Mesothelial cell of epicardium (in vitro differentiated cells): Measurements from ENCODE around the gene MYZAP. TPM values are rescaled to one million over a fixed set of nuclear protein-coding genes. Genes with fewer than 3 reads are reported as not detected.
A peak's percentile ranks its signal among the peaks of the same experiment; 100 is the strongest.

Source experiments
- DNase-seq, 2 experiments: peaks; one replicate each; pipeline ENCODE4 v3.0.0; 2021; ENCODE audit warnings: low spot score in 2 of 2; ENCODE audit not compliant: unreplicated experiment in 2 of 2
- H3K27ac Mint-ChIP-seq: 2 replicates; pipeline ENCODE4 v1.8.0; 2021; ENCODE audit warnings: mixed read lengths
- H3K27me3 Mint-ChIP-seq: 2 replicates; pipeline ENCODE4 v1.8.0; 2021; ENCODE audit warnings: low read depth, mixed read lengths
- H3K36me3 Mint-ChIP-seq: 2 replicates; pipeline ENCODE4 v1.8.0; 2021; ENCODE audit warnings: mixed read lengths
- H3K4me1 Mint-ChIP-seq: 2 replicates; pipeline ENCODE4 v1.8.0; 2021; ENCODE audit warnings: mixed read lengths
- H3K4me3 Mint-ChIP-seq: 2 replicates; pipeline ENCODE4 v1.8.0; 2021; ENCODE audit warnings: mild to moderate bottlenecking, moderate library complexity, mixed read lengths
- H3K9me3 Mint-ChIP-seq: 2 replicates; pipeline ENCODE4 v1.8.0; 2021; ENCODE audit warnings: mixed read lengths
- CTCF ChIP-seq: fragments of 200-600 bp; sonication (generic); IDR thresholded peaks from one replicate; pipeline ENCODE4 v1.5.0; 2021; ENCODE audit warnings: antibody characterized with exemption; ENCODE audit not compliant: unreplicated experiment
- total RNA-seq: library from RNA; stranded (reverse); gene quantifications from 3 replicates; pipeline ENCODE4 v1.2.1, GENCODE V29; 2021

Gene MYZAP
- total RNA-seq, 1 donor from 2014 or later = 3.3 TPM

DNA sequence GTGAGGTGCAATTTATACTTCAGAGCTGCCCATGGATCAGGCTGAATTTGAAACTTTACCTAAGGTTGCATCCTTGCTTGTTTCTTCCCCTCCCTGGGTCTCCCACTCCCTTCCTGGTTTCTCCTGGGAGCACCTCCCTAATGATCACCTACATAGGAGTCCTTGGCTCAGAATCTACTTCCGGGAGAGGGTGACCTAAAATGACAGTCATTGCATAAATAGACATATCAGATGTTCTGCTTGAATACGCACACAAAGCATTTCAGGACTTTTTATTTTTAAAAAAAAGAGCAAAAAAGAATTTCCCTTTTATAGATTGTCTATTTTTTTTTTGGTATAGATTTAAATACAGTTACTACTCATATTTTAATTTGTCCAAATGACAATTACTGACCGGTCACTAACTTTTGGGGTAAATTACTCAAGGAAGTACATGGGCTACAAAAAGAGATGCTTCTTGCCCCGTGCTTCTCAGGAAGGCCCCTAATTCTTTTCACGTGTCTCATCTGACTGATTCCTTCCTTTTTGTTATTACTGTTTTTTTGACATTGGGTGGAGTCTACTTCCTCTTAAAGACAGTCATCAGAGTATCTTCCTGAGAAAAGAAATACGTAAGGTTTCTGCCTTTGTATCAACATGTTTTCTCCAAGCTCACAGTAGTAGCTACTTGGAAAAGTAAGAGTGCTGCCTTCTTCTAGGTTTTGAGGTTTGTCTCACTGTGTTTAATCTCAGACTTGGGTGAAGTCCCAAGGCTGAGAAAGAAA is 4.9 kb upstream of the MYZAP start:
- DNase-seq = no peak
- TF ChIP-seq CTCF = no peak
- Mint-ChIP-seq H3K27me3 (no peaks in the 10 kb centered on the region), H3K4me3 (no peak overlapping the region), H3K4me1 (peaks cover 12% of the 10 kb centered on the region), H3K27ac (no peak overlapping the region), H3K9me3 (peaks cover 15% of the 10 kb centered on the region), H3K36me3 (peaks cover 11% of the 10 kb centered on the region)

GRCh38 chr15:57589281-57589680 is 2.4 kb upstream of the MYZAP start:
- Mint-ChIP-seq H3K9me3 (no peaks in the 10 kb centered on the region), H3K36me3 (no peaks in the 10 kb centered on the region), H3K4me1 (peaks cover 17% of the 10 kb centered on the region), H3K27me3 (no peaks in the 10 kb centered on the region), H3K27ac (no peak overlapping the region), H3K4me3 (no peak overlapping the region)
- TF ChIP-seq CTCF = no peak
- no peak for DNase-seq

DNA sequence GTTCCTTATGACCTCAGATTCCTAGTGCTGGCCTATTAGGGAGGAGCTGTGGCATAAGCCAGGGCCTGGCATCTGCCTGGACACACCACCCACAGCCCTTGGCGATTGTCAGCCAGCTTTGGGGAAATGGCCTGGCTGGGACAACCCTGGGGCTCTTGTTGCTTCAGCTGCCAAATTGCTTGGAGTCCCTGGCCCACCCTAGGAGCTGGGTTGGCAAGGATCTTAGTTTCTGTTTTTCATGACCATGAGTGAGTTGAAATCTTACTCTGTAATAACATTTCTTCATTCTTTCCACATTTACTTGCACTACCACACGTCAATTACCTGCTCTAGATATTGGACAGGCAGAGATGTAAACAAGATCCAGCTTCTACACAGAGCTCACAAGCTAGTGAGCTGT is 1.9 kb upstream of the MYZAP start:
- TF ChIP-seq CTCF = no peak
- H3K9me3 Mint-ChIP-seq = no peaks in the 10 kb centered on the region
- peak overlapping the region; percentile 1 for H3K4me3 Mint-ChIP-seq
- H3K4me1 Mint-ChIP-seq = peaks cover 17% of the 10 kb centered on the region
- no peaks in the 10 kb centered on the region for H3K36me3 Mint-ChIP-seq
- no peak overlapping the region for H3K27ac Mint-ChIP-seq
- DNase-seq = no peak
- no peaks in the 10 kb centered on the region for H3K27me3 Mint-ChIP-seq

- no peaks in the 10 kb centered on the region for H3K9me3 Mint-ChIP-seq
- DNase-seq = no peak
- H3K27me3 Mint-ChIP-seq = no peaks in the 10 kb centered on the region
- TF ChIP-seq CTCF = no peak
- peaks cover 17% of the 10 kb centered on the region for H3K4me1 Mint-ChIP-seq
- H3K4me3 Mint-ChIP-seq = peak overlapping the region; percentile 73
- no peaks in the 10 kb centered on the region for H3K36me3 Mint-ChIP-seq
- H3K27ac Mint-ChIP-seq = peak overlapping the region; percentile 28
Measured at GRCh38 chr15:57591237-57591821, 375 bp upstream of the MYZAP start.

DNA sequence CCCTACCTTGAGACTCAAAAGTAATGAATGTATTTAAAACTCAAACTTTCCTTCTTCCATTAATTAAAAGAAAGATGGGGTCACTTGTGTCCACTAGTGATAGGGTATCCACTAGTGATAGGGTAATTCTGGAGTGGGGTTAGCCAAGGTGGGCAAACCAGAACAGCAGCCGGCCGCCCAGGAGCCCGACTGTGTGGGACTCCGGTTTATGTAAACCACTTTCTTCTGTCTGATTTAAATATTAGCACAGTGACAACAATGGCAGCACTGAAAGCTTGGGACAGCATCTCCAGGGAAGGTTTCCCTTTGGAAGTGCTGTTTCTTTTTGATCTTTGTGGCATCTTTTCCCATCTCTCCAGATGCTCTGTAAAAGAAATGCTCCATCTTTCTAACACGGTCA is 722 bp downstream of the MYZAP start:
- no peaks in the 10 kb centered on the region for H3K9me3 Mint-ChIP-seq
- H3K4me1 Mint-ChIP-seq = peaks cover 17% of the 10 kb centered on the region
- no peaks in the 10 kb centered on the region for H3K27me3 Mint-ChIP-seq
- H3K36me3 Mint-ChIP-seq = no peaks in the 10 kb centered on the region
- no peak for DNase-seq
- TF ChIP-seq CTCF = no peak
- H3K27ac Mint-ChIP-seq = no peak overlapping the region
- peak overlapping the region; percentile 62 for H3K4me3 Mint-ChIP-seq
